A549 treated with GW870086 at 1 μM for 4 hours (cell line): ENCODE data around the gene QRFPR. TPM values are rescaled to one million over a fixed set of nuclear protein-coding genes. Genes with fewer than 3 reads are reported as not detected.

Source experiments
- total RNA-seq: library from RNA; stranded (reverse); fragments of 200-300 nt; extraction: Qiagen RNA extraction; gene quantifications from 5 replicates; pipeline ENCODE4 v1.2.3, GENCODE V29; 2022; ENCODE audit warnings: low read depth

Gene QRFPR
- 0.10 TPM in 1 of 5 replicates, not detected in the others for total RNA-seq

GRCh38 chr4:121380776-121381462 is at the start of gene QRFPR:
TSS of gene QRFPR (minus strand) at chr4:121381018. CDS start at chr4:121380647, 371 bp downstream.

Other genes starting within 250 kb of the QRFPR start
- gene TNIP3, start 216.7 kb downstream of the QRFPR start, total RNA-seq = 0.16 to 0.50 TPM (median 0.45 TPM) in 4 of 5 replicates, not detected in the other